OCI-LY1 (cell line): ENCODE measurements around the gene EPB41L4A.

Experiments used
- H2AFZ ChIP-seq: fragments of 200-600 bp; sonication (generic), shearing (Covaris generic); 2 replicates; pipeline ENCODE4 v1.6.0; 2014; ENCODE audit warnings: antibody characterized with exemption, mild to moderate bottlenecking, low read length
- H3F3A ChIP-seq: fragments of 200-600 bp; sonication (generic), shearing (Covaris generic); 2 replicates; pipeline ENCODE4 v1.6.0; 2014; ENCODE audit warnings: mild to moderate bottlenecking, antibody characterized with exemption, low read length, moderate library complexity; ENCODE audit not compliant: insufficient read depth
- H3K27ac ChIP-seq: fragments of 200-600 bp; sonication (generic); 2 replicates; pipeline ENCODE4 v1.5.1; 2014; ENCODE audit warnings: low read length, mixed run types, mild to moderate bottlenecking, low read depth; ENCODE audit not compliant: poor library complexity, severe bottlenecking
- H3K27me3 ChIP-seq: fragments of 200-600 bp; sonication (generic); 2 replicates; pipeline ENCODE4 v1.6.0; 2014; ENCODE audit warnings: antibody characterized with exemption, mild to moderate bottlenecking, low read length, moderate library complexity; ENCODE audit not compliant: insufficient read depth
- H3K36me3 ChIP-seq: fragments of 200-600 bp; sonication (generic); 2 replicates; pipeline ENCODE4 v1.6.1; 2014; ENCODE audit warnings: mild to moderate bottlenecking, antibody characterized with exemption, low read length, moderate library complexity, mixed read lengths; ENCODE audit not compliant: insufficient read depth
- H3K4me1 ChIP-seq: fragments of 200-600 bp; sonication (generic); 2 replicates; pipeline ENCODE4 v1.5.1; 2014; ENCODE audit warnings: mild to moderate bottlenecking, low read length, moderate library complexity; ENCODE audit not compliant: insufficient read depth, severe bottlenecking
- H3K4me2 ChIP-seq: fragments of 200-600 bp; sonication (generic), shearing (Covaris generic); 2 replicates; pipeline ENCODE4 v1.6.1; 2014; ENCODE audit warnings: low read length
- H3K4me3 ChIP-seq: fragments of 200-600 bp; sonication (generic); 2 replicates; pipeline ENCODE4 v1.5.1; 2014; ENCODE audit warnings: low read length, low read depth, mild to moderate bottlenecking, mixed read lengths; ENCODE audit not compliant: poor library complexity, severe bottlenecking
- H3K79me2 ChIP-seq: fragments of 200-600 bp; shearing (Covaris generic); 2 replicates; pipeline ENCODE4 v1.6.1; 2016; ENCODE audit warnings: mixed run types, low read length, mixed read lengths; ENCODE audit not compliant: insufficient read depth
- H3K9ac ChIP-seq: fragments of 200-600 bp; sonication (generic), shearing (Covaris generic); 2 replicates; pipeline ENCODE4 v1.6.1; 2014; ENCODE audit warnings: mild to moderate bottlenecking, low read length, mixed read lengths
- H3K9me2 ChIP-seq: fragments of 200-600 bp; sonication (generic), shearing (Covaris generic); 2 replicates; pipeline ENCODE4 v1.6.1; 2014; ENCODE audit warnings: low read depth, mild to moderate bottlenecking, low read length, mixed read lengths
- H3K9me3 ChIP-seq: fragments of 200-600 bp; shearing (Covaris generic); 2 replicates; pipeline ENCODE4 v1.6.1; 2014; ENCODE audit warnings: low read length, mixed read lengths
- H4K20me1 ChIP-seq: fragments of 200-600 bp; sonication (generic), shearing (Covaris generic); 2 replicates; pipeline ENCODE4 v1.6.0; 2016; ENCODE audit warnings: mild to moderate bottlenecking, low read length; ENCODE audit not compliant: insufficient read depth
- EZH2 ChIP-seq: fragments of 200-600 bp; sonication (generic), shearing (Covaris generic); IDR thresholded peaks from 2 replicates; pipeline ENCODE4 v1.8.0; 2017; ENCODE audit warnings: borderline replicate concordance, mixed run types, mild to moderate bottlenecking, antibody characterized with exemption, low read length, moderate library complexity, mixed read lengths
- TF ChIP-seq, protein P1 (sequence below): fragments of 200-600 bp; sonication (generic), shearing (Covaris generic); IDR thresholded peaks from 2 replicates; pipeline ENCODE4 v1.5.1; 2017; ENCODE audit warnings: mild to moderate bottlenecking, antibody characterized with exemption, low read length, moderate library complexity, mixed read lengths

Gene EPB41L4A

DNA sequence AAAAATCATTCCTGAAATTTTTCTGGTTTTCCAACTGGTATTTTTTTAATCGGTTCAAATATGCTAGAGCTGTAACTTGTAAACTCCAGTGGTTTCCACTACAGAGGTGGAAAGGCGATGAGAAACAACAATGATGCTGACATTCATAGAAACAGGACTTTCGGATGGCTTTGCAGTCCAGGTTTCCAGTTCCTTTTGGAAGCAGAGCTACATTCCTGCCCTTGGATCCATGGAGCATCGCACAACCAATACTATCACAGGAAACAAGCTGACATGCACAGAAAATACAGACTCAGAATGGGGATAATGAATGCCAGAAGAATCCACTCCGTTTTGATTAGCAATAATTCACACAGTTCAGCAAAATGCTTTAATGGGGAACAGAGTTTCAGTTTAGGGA is 140.0 kb downstream of the EPB41L4A start:
- Histone ChIP-seq H3K4me3 (no peak overlapping the region), H3K36me3 (no peaks in the 10 kb centered on the region), H3K4me1 (peaks cover 45% of the 10 kb centered on the region), H3F3A (no peaks in the 10 kb centered on the region), H3K9ac (no peak overlapping the region), H3K9me3 (no peaks in the 10 kb centered on the region), H3K27ac (no peak overlapping the region), H3K27me3 (no peaks in the 10 kb centered on the region), H3K4me2 (no peak overlapping the region), H4K20me1 (no peaks in the 10 kb centered on the region), H3K79me2 (no peaks in the 10 kb centered on the region), H3K9me2 (no peaks in the 10 kb centered on the region), H2AFZ (no peak overlapping the region)
- TF ChIP-seq, protein P1, sequence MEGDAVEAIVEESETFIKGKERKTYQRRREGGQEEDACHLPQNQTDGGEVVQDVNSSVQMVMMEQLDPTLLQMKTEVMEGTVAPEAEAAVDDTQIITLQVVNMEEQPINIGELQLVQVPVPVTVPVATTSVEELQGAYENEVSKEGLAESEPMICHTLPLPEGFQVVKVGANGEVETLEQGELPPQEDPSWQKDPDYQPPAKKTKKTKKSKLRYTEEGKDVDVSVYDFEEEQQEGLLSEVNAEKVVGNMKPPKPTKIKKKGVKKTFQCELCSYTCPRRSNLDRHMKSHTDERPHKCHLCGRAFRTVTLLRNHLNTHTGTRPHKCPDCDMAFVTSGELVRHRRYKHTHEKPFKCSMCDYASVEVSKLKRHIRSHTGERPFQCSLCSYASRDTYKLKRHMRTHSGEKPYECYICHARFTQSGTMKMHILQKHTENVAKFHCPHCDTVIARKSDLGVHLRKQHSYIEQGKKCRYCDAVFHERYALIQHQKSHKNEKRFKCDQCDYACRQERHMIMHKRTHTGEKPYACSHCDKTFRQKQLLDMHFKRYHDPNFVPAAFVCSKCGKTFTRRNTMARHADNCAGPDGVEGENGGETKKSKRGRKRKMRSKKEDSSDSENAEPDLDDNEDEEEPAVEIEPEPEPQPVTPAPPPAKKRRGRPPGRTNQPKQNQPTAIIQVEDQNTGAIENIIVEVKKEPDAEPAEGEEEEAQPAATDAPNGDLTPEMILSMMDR: no peak
- no peak for TF ChIP-seq EZH2

DNA sequence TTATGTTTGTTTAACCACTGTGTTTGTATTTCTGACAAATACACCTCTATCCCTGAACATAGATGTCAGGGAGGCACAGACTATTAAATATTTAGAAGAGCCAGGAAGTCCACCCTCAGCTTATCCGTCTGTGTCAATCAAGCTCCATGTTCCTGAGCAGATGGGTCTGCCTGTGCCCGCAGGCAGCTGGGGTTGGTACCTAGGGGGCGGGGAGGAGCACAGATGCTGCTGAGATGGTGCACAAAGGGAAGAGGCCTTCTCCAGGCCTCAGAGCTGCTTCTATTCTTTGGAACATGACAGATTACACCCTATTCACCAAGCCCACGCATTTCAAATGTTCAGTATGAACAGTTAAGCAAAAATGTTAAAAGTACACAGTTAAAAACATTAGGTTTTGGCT is 142.1 kb downstream of the EPB41L4A start:
- TF ChIP-seq EZH2: no peak
- TF ChIP-seq, protein P1: no peak; the same call in 1 of the 2 replicates

DNA sequence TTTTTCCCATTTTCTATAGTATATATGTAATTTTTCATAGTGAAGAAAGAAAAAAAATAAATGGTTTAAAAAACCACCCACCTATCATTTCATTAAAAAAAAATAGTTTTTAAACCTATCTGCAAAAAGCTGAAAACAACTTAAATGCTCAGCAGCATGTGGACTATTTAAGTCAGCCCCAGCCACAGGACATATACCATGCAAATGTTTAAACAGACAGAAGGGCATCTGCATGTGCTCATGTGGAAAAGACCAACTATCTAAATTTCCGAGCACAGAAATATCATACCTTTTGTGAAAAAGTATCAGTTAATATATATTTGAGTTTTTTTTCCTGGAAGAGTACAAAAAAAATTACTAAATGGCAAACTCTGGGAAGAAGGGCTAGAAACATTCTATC is 143.4 kb downstream of the EPB41L4A start:
- no peaks in the 10 kb centered on the region for H3K9me3 ChIP-seq
- no peaks in the 10 kb centered on the region for H3K36me3 ChIP-seq

More for the DNA sequence above, 142.1 kb downstream of the EPB41L4A start:
- H3K4me2 ChIP-seq: peak overlapping the region; percentile 28; the same call in 1 of the 2 replicates
- H3K27ac ChIP-seq: peak overlapping the region; percentile 91
- H3K36me3 ChIP-seq: no peaks in the 10 kb centered on the region
- H3K4me3 ChIP-seq: no peak overlapping the region
- H3K79me2 ChIP-seq: no peaks in the 10 kb centered on the region
- H3K4me1 ChIP-seq: peaks cover 62% of the 10 kb centered on the region
- H4K20me1 ChIP-seq: no peaks in the 10 kb centered on the region
- H3K9me3 ChIP-seq: no peaks in the 10 kb centered on the region
- no peaks in the 10 kb centered on the region for H3F3A ChIP-seq
- H3K9ac ChIP-seq: peak overlapping the region; percentile 65
- no peaks in the 10 kb centered on the region for H3K9me2 ChIP-seq
- H3K27me3 ChIP-seq: no peaks in the 10 kb centered on the region
- H2AFZ ChIP-seq: no peak overlapping the region

More for the DNA sequence above, 143.4 kb downstream of the EPB41L4A start:
- no peaks in the 10 kb centered on the region for H3K79me2 ChIP-seq
- H3K27ac ChIP-seq: peak overlapping the region; percentile 91
- peak overlapping the region; percentile 65 for H3K9ac ChIP-seq
- H3K4me1 ChIP-seq: peaks cover 70% of the 10 kb centered on the region
- no peaks in the 10 kb centered on the region for H4K20me1 ChIP-seq
- no peaks in the 10 kb centered on the region for H3K27me3 ChIP-seq
- H3K4me2 ChIP-seq: peak overlapping the region; percentile 33
- TF ChIP-seq EZH2: no peak
- TF ChIP-seq, protein P1: no peak
- no peak overlapping the region for H2AFZ ChIP-seq
- no peak overlapping the region for H3K4me3 ChIP-seq
- H3K9me2 ChIP-seq: no peaks in the 10 kb centered on the region
- H3F3A ChIP-seq: no peaks in the 10 kb centered on the region
